MM.1S (cell line): ENCODE results near the gene ANKRD13A.

Source experiments
- CTCF ChIP-seq: fragments of 300-600 bp; sonication (generic); IDR thresholded peaks from 2 replicates; pipeline ENCODE4 v1.5.1; 2016; ENCODE audit warnings: antibody characterized with exemption, low read length, mixed read lengths
- EZH2phosphoT487 ChIP-seq: fragments of 300-600 bp; sonication (generic); IDR thresholded peaks from 2 replicates; pipeline ENCODE4 v1.6.1; 2018; ENCODE audit warnings: antibody characterized with exemption, low read length

- TF ChIP-seq EZH2phosphoT487: no peak
- TF ChIP-seq CTCF: no peak
Measured at GRCh38 chr12:110012659-110013058, 13.4 kb downstream of the ANKRD13A start.
